Ovary (tissue), 3 donors: Measurements from ENCODE around the gene QSOX1.

Experiments used
- CTCF ChIP-seq, 3 donors: fragments of 450-650 bp in 2 of 3; fragments of 200-600 bp in 1 of 3; IDR thresholded peaks; one replicate each; pipeline versions ENCODE4 v1.5.1 to v1.8.0; 2016 to 2022; ENCODE audit warnings: antibody characterized with exemption in 3 of 3, mild to moderate bottlenecking in 1 of 3
- POLR2A ChIP-seq: fragments of 450-650 bp; IDR thresholded peaks from one replicate; pipeline ENCODE4 v1.6.1; 2017; ENCODE audit warnings: antibody characterized with exemption, mild to moderate bottlenecking, moderate library complexity
- donor health status: DM: no; HTN: no; CAD: no.

- TF ChIP-seq CTCF (IDR thresholded peaks at IDR 0.05): no peak
- no peak for TF ChIP-seq POLR2A
Measured at GRCh38 chr1:180241716-180242544, 87.3 kb downstream of the QSOX1 start.
